Left lung (tissue), 10 donors: ENCODE data around the gene ZC3H15. TPM values are rescaled to one million over a fixed set of nuclear protein-coding genes. Genes with fewer than 3 reads are reported as not detected.

ENCODE experiments used
- ATAC-seq: fragments of 200-7000 bp; cut with Tn5 transposase; one replicate; pipeline ENCODE4 v1.9.1; 2020; ENCODE audit warnings: moderate library complexity
- DNase-seq, 4 donors: peaks; one replicate each; pipeline ENCODE4 v3.0.0-alpha.2; 2013 to 2020
- H3K27ac ChIP-seq, 2 donors: fragments of 200-600 bp; sonication (generic) in 1 of 2; one replicate each; pipeline versions ENCODE4 v1.5.0 to v1.8.0; 2020 to 2021
- H3K27me3 ChIP-seq, 2 donors: fragments of 200-600 bp; sonication (generic) in 1 of 2; one replicate each; pipeline versions ENCODE4 v1.5.0 to v1.8.0; 2020 to 2021
- H3K36me3 ChIP-seq, 2 donors: fragments of 200-600 bp; sonication (generic) in 1 of 2; one replicate each; pipeline versions ENCODE4 v1.5.0 to v1.8.0; 2020 to 2021
- H3K4me1 ChIP-seq, 2 donors: fragments of 200-600 bp; one replicate each; pipeline ENCODE4 v1.8.0; 2021
- H3K4me3 ChIP-seq, 2 donors: fragments of 200-600 bp; sonication (generic) in 1 of 2; one replicate each; pipeline versions ENCODE4 v1.5.0 to v1.8.0; 2020 to 2021; ENCODE audit warnings: mild to moderate bottlenecking in 1 of 2
- H3K9me3 ChIP-seq, 2 donors: fragments of 200-600 bp; sonication (generic) in 1 of 2; one replicate each; pipeline versions ENCODE4 v1.5.0 to v1.8.0; 2020 to 2021
- CTCF ChIP-seq, 2 donors: fragments of 200-600 bp; sonication (generic) in 1 of 2; IDR thresholded peaks; one replicate each; pipeline versions ENCODE4 v1.5.0 to v1.8.0; 2021; ENCODE audit warnings: antibody characterized with exemption in 2 of 2
- intact Hi-C, 2 donors: fragments of 100-400 bp; cut with DNase I; formaldehyde crosslinking; loops; one replicate each; pipeline versions ENCODE4 v1.11.2 to v1.14.2; 2022
- polyA plus RNA-seq, 6 donors: library from polyadenylated mRNA; unstranded; fragments of 120-200 nt; gene quantifications; one replicate each; pipeline ENCODE4 v1.2.1, GENCODE V29; 2013; ENCODE audit not compliant: insufficient read length in 6 of 6
- total RNA-seq, 2 donors: library from RNA; stranded (reverse); fragmentation: NEBNext Ultra II Directional; extraction: Animal tissue kit (Norgen Biotek cat#: 25700); gene quantifications; one replicate each; pipeline ENCODE4 v1.2.1, GENCODE V29; 2021
- donor health status: DM: no; HTN: yes; CAD: no.
- donor health status: DM: no; HTN: no; CAD: no.

The ZC3H15 gene
- total and polyA plus RNA-seq, 8 donors: 43.4 to 130 (median 97.6) TPM

GRCh38 chr2:186442885-186443284, 43.2 kb upstream of the ZC3H15 start:
- Histone ChIP-seq H3K9me3 (peaks cover 0 to 2% of the 10 kb centered on the region in 2 donors), H3K27ac (no peak overlapping the region), H3K36me3 (no peaks in the 10 kb centered on the region), H3K27me3 (no peaks in the 10 kb centered on the region), H3K4me3 (no peak overlapping the region), H3K4me1 (no peaks in the 10 kb centered on the region)
- intact Hi-C loops: no loop called here
- no peak for ATAC-seq
- no peak for DNase-seq
- TF ChIP-seq CTCF (IDR thresholded peaks at IDR 0.05): no peak

- Histone ChIP-seq H3K4me1 (no peaks in the 10 kb centered on the region), H3K27ac (no peak overlapping the region), H3K9me3 (no peaks in the 10 kb centered on the region), H3K4me3 (no peak overlapping the region), H3K36me3 (no peaks in the 10 kb centered on the region), H3K27me3 (no peaks in the 10 kb centered on the region)
- no peak for TF ChIP-seq CTCF (IDR thresholded peaks at IDR 0.05)
- intact Hi-C loops: no loop called here
- DNase-seq (no peak), ATAC-seq (no peak)
Observed at GRCh38 chr2:186443851-186444250, 42.2 kb upstream of the ZC3H15 start.

- DNase-seq (no peak), ATAC-seq (no peak)
- TF ChIP-seq CTCF (IDR thresholded peaks at IDR 0.05): no peak
- H3K4me1 ChIP-seq: no peaks in the 10 kb centered on the region
- H3K36me3 ChIP-seq: no peaks in the 10 kb centered on the region
- intact Hi-C loops: no loop called here
- H3K4me3 ChIP-seq: no peak overlapping the region
- H3K9me3 ChIP-seq: no peaks in the 10 kb centered on the region
- H3K27ac ChIP-seq: no peak overlapping the region
- no peaks in the 10 kb centered on the region for H3K27me3 ChIP-seq
Observed at GRCh38 chr2:186445506-186445905, 40.6 kb upstream of the ZC3H15 start.

- TF ChIP-seq CTCF (IDR thresholded peaks at IDR 0.05): no peak
- DNase-seq: no peak
- Histone ChIP-seq H3K4me1 (no peaks in the 10 kb centered on the region), H3K27me3 (no peaks in the 10 kb centered on the region), H3K36me3 (no peaks in the 10 kb centered on the region), H3K27ac (no peak overlapping the region), H3K4me3 (no peak overlapping the region), H3K9me3 (no peaks in the 10 kb centered on the region)
- intact Hi-C loops: no loop called here
- no peak for ATAC-seq
Observed at GRCh38 chr2:186455613-186456012, 30.4 kb upstream of the ZC3H15 start.

- DNase-seq (no peak), ATAC-seq (no peak)
- H3K9me3 ChIP-seq: no peaks in the 10 kb centered on the region
- no peak for TF ChIP-seq CTCF (IDR thresholded peaks at IDR 0.05)
- intact Hi-C loops: no loop called here
- H3K4me1 ChIP-seq: no peaks in the 10 kb centered on the region
- no peak overlapping the region for H3K27ac ChIP-seq
- H3K36me3 ChIP-seq: no peaks in the 10 kb centered on the region
- no peak overlapping the region for H3K4me3 ChIP-seq
- no peaks in the 10 kb centered on the region for H3K27me3 ChIP-seq
Observed at GRCh38 chr2:186456941-186457340, 29.1 kb upstream of the ZC3H15 start.
